NCI-H1105 treated with DMSO at 0.1 percent for 48 hours (cell line): ENCODE measurements around the gene MRPS11.
A peak's percentile ranks its signal among the peaks of the same experiment; 100 is the strongest.
"Not testable (repeated sequence)": the region's sequence is repeated elsewhere in the genome, so short reads cannot be mapped to it uniquely, and the experiment has no call there.

Experiments
- DNase-seq: peaks from one replicate; lab custom pipeline; 2025; lab: John Stamatoyannopoulos, UW

Gene MRPS11

GRCh38 chr15:88490036-88490435 is 22.5 kb downstream of the MRPS11 start:
- DNase-seq: no peak

DNA sequence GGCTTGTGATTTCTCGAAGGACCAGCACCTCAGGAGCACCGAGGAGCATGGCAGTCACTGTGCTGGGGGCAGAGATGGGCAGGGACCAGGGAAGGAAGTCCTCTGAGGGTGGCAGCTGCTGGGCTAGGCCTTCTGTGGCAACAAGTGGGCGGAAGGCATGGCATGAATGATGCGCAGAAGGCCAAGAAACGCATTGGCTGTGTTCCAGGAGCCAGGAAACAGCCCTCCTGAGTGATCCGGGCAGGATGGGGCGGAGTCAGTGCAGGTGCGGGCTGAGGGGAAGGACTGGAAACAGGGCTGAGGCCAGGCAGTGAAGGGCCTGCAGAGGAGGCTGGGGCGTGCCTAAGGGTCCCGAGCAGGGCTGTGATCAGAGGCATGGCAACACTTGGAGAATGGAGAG is 23.6 kb downstream of the MRPS11 start:
- DNase-seq: no peak

- DNase-seq: no peak
Observed at GRCh38 chr15:88493844-88494243, 26.3 kb downstream of the MRPS11 start.

GRCh38 chr15:88497109-88497765 is 29.7 kb downstream of the MRPS11 start:
- DNase-seq: no peak

DNA sequence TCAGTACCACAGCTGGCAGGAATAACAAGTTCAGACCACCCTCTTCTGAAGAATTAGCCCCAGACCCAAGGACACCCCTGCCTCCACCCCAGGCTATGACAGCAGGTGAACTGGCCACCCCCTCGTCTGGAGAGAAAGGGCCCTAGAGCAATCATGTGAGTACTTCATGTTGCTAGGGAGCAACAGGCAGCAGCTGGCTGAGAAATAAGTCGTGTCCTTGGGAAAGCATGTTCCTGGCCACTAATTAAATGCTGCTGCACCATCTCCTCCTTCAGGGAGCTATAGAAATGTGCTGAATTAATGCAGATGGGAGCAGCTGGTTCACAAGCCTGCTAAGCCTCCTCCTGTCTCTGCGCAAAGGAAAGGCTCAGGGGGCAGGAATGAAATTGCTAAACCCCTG is 31.5 kb downstream of the MRPS11 start:
- DNase-seq: peak; percentile 29

GRCh38 chr15:88504445-88504844 is 36.9 kb downstream of the MRPS11 start:
- DNase-seq: no peak

DNA sequence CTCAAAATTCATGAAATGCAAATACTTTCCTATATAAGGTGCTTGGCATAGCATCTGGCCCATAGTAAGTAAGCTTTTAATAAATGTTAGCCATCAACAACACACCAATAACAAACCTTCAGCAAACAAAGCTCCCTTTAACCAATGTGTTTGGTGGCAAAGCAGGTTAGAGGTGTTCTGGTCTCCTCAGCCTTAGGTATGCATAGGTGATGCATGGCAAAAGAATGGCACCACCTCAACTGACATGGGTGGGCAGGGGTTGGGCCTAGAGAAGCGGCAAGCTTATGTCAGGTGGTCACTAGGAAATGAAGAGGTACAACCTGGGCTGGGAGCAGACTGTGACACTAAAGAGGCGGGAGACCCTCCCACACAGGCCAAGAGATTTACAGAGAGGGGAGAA is 38.2 kb downstream of the MRPS11 start:
- no peak for DNase-seq

GRCh38 chr15:88506628-88507027 is 39.1 kb downstream of the MRPS11 start:
- no peak for DNase-seq

- DNase-seq: no peak
Observed at GRCh38 chr15:88509321-88509720, 41.8 kb downstream of the MRPS11 start.

DNA sequence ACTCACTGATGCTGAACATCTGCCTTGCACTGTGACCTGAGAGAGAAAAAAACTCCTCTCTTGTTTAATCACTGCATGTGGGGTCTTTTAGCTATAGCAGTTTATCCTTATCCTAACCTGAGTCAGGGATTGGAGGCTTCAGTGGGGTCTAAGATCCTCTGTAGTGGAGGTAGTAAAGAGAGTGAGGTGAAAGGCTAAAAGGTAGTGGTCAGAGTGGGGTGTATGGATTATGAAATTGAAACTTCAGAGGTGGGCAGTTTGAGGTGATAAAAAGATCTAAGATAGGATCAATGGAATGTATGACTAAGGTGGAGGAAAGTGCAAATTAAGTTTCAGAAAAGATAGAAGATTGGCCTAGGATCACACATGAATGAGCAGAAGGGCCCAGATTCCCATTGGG is 42.5 kb downstream of the MRPS11 start:
- no peak for DNase-seq

DNA sequence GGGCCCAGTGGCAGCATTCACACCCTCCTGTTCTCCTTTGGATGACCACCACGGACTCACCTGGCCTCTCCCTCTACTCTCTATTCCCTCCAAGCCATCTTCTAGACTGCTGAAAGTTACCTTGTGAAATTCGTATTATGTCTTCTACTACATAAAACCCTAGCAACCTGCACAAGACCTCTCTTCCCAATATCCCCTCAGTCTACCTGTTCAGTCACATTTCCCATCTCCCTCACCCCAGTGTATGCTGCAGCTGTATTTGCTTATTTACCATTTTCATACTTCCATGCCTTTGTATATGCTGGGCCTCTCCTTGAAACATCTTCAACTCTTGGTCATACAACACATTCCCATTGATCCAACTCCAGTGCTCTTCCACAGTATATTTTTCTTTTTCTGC is 43.7 kb downstream of the MRPS11 start:
- no peak for DNase-seq

DNA sequence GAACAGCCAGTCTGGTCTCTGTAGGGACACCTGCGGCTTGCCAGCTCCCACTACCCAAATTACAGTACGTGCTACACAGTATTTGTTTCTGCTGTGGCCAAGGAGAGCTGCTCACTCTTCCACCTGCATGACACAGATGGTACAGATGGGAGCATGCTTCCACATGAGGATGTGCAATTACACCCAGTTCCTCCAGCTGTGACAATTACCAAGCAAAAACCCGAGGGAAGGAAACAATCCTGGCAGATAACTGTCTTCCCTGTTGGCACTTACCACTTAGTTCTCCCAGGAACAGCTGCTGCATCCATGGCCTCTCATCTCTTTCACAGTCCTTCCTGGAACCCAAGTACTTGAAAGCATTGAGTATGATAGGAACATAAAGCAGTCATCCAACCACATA is 44.6 kb downstream of the MRPS11 start:
- DNase-seq: no peak

DNA sequence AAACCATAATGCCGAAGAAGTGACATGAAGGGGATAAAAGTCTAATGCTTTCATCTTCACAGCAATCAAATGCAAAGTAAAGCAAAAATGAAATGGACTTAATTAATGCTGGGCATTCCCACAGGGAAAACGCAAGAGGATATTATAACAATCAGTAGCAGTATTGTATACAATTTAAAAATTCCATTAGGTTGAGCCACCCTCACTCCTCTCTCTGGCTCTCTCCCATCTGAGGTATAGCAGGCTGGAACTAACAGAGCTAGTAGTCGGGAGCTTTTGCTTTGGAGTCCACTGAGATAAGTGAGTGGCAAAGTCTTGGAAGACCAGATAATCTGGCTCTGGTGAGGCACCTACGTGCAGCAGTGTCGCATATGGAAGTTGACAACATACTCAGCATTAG is 45.1 kb downstream of the MRPS11 start:
- no peak for DNase-seq

GRCh38 chr15:88513195-88513594 is 45.7 kb downstream of the MRPS11 start:
- no peak for DNase-seq

GRCh38 chr15:88518903-88519302 is 51.4 kb downstream of the MRPS11 start:
- DNase-seq: no peak

DNA sequence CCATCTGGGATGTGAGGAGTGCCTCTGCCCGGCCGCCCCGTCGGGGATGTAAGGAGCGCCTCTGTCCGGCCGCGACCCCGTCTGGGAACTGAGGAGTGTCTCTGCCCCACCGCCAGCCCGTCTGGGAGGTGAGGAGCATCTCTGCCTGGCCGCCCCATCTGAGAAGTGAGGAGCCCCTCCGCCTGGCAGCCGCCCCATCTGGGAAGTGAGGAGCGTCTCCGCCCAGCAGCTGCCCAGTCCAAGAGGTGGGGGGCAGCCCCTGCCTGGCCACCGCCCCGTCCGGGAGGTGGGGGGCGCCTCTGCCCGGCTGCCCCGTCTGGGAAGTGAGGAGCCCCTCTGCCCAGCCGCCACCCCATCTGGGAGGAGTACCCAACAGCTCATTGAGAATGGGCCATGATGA is 56.6 kb downstream of the MRPS11 start:
- not testable (repeated sequence) for DNase-seq

DNA sequence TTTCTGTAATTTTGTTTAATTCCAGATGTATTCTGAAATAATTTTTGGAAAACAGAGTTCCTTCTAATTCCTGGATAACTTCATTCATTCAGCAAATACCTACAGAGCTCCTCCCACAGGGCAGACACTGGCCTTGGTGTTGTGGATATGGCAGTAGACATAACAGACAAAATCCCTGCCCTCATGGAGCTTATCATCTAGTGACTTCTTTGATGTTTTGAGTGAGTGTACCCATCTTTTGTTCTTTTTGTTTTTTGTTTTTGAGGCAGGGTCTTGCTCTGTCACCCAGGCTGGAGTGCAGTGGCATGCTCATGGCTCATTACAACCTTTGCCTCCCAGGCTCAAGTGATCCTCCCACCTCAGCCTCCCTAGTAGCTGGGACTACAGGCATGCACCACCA is 57.9 kb downstream of the MRPS11 start:
- no peak for DNase-seq

- DNase-seq: no peak
Observed at GRCh38 chr15:88526247-88526879, 58.9 kb downstream of the MRPS11 start.

- DNase-seq: no peak
Observed at GRCh38 chr15:88529021-88529630, 61.6 kb downstream of the MRPS11 start.
